ENCODE data around the gene CDKN1C.

GRCh38 chr11:2915473-2915872 is 29.9 kb upstream of the CDKN1C start:
- TF ChIP-seq CTCF (IDR thresholded peaks at IDR 0.05; ENCODE audit: insufficient read depth, low read length, poor library complexity, severe bottlenecking): no peak
- TF ChIP-seq EZH2phosphoT487 (conservative IDR thresholded peaks at IDR 0.05; ENCODE audit: low read length): no peak
